GM19324 (cell line): ENCODE data around the gene APOBEC3G.
"Not testable (repeated sequence)": the region's sequence is repeated elsewhere in the genome, so short reads cannot be mapped to it uniquely, and the experiment has no call there.

Experiments used
- ATAC-seq: cut with Tn5 transposase; IDR thresholded peaks from one replicate; pipeline ENCODE4 v1.9.1; 2021; ENCODE audit warnings: mild to moderate bottlenecking, moderate library complexity; ENCODE audit not compliant: unreplicated experiment, low FRiP score

Gene APOBEC3G

GRCh38 chr22:39066442-39067276 is 10.4 kb upstream of the APOBEC3G start:
- ATAC-seq: not testable (repeated sequence)

DNA sequence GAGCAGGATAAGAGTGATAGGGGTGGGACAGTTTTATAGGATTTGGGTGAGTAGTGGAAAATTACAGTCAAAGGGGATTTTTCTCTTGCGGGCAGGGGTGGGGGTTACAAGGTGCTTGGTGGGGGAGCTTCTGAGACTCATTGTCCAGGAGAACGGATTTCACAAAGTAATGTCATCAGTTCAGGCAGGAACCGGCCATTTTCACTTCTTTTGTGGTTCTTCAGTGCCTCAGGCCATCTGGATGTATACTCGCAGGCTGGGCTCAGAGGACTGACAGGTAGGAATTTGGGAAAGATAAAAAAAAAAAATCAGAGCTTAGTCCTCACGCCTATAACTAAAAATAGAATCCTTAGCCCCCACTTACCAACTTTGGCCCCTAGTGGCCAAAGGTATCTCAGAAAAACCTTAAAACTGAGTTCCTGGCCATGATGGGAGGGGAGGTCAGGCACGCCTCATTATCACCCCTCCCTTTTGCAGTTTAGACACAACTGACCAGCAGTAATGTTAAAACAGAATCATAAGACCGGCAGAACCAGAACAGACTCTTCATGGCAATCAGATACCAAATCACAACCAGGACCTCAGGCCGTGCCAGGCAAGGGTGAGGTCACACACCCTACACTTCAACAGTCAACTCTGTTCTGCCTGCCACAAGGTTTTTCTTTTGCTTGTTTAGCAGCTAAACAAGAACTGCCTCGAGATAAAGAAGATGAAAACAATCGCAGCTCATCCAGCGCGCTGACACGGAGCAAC is 8.9 kb upstream of the APOBEC3G start:
- no peak for ATAC-seq

GRCh38 chr22:39070186-39070585 is 6.9 kb upstream of the APOBEC3G start:
- ATAC-seq: no peak

- not testable (repeated sequence) for ATAC-seq
These were observed 4.5 kb upstream of the APOBEC3G start for GRCh38 chr22:39072581-39072981.

DNA sequence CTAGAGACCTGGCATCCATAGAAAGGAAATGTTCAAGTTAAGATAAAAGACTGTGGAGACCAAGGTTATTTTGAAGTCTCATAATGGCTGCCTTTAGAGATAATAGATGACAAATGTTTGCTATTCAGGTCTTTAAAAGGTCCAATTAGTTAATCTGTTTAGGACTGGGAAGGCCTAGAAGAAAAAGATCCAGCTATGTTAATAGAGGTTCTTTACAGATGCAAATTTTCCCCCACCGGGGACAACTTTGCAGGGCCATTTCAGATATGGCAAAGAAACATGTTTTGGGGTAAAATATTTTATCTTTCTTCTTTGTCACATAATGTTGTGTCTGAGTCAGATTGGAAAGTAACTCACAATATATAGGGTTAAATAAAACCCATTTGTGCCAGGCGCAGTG is 3.1 kb upstream of the APOBEC3G start:
- no peak for ATAC-seq

DNA sequence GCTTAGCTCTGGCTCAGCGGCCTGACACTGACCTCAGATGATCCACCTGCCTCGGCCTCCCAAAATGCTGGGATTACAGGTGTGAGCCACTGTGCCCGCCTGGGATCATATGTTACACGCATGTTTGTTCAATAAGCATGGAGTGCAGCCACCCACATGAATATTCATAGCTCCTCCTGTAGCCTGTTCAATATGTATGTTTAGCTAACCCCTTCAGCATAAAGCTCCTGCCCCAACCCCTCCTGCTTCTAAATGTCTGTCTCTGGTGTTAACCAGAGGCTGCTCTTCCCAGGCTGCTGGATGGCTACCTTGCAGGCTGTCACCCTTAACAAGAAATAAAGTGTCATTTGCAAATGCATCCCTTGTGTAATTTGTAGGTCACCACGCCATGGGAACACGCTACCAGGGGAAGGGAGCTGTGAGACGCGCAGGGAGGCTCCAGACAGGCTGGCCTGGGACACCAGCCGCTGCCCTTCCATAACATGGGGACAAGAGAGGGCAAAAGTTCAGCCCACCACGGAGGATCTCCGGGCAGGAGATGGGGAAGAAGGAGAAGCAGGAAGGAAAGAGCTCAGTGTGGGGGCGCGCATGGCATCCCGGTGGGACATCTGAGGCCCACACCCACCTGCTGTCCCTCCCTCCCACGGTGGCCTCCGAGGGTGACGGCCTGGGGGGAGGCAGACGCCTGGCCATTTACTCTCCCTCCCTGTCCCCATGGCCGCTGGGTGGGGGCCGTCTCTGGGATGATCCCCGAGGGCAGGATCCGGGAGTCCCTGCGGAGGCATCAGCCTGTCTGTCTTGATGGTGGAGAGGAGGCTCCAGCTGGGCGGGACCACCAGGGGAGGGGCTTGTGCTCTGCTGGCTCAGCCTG is 685 bp upstream of the APOBEC3G start:
- not testable (repeated sequence) for ATAC-seq

DNA sequence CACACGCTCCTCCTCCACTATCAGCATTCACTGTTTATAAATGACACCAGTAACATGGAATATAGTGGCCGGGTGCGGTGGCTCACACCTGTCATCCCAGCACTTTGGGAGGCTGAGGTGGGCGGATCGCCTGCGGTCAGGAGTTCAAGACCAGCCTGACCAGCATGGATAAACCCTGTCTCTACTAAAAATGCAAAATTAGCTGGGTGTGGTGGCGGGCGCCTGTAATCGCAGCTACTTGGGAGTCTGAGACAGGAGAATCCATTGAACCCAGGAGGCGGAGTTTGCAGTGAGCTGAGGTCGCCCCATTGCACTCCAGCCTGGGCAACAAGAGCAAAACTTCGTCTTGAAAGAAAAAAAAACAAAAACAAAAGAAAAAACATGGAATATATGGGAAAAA is 837 bp downstream of the APOBEC3G start:
- ATAC-seq: not testable (repeated sequence)

- no peak for ATAC-seq
These were observed 1.3 kb downstream of the APOBEC3G start for GRCh38 chr22:39078329-39078728.

- ATAC-seq: not testable (repeated sequence)
These were observed 2.1 kb downstream of the APOBEC3G start for GRCh38 chr22:39079054-39079637.

- no peak for ATAC-seq
These were observed 3.1 kb downstream of the APOBEC3G start for GRCh38 chr22:39080052-39080762.

DNA sequence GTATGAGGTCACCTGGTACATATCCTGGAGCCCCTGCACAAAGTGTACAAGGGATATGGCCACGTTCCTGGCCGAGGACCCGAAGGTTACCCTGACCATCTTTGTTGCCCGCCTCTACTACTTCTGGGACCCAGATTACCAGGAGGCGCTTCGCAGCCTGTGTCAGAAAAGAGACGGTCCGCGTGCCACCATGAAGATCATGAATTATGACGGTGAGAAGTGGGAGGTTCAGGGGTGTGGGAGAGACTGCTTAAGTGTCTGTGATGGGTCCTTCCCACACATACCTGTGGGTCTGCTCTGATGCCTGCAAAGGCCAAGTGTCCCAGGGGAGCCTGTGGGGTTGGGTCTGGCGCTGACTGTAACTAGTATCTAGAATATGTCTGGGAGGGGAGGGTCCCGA is 3.9 kb downstream of the APOBEC3G start:
- ATAC-seq: no peak

DNA sequence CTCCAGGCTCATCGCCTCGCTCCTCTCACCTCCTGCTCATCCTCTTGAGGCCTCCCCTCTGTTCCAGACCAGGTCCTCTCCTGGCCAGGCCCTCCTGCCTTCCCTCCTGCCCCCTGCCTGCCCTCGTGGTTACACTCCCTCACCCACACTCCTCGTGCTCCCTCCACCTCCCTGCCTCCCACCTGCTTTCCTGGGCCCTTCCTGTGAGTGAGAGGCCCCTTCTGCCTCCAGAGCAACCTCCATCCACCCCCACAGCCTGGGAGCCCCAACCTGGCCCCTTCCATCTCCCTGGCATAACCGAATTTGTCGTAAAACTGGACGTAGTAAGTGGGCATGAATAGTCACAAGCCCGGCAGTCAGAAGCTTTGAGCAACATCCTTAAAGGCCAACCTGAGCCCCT is 4.5 kb downstream of the APOBEC3G start:
- ATAC-seq: no peak

GRCh38 chr22:39083212-39084165 is 6.4 kb downstream of the APOBEC3G start:
- no peak for ATAC-seq

- ATAC-seq: no peak
These were observed 7.6 kb downstream of the APOBEC3G start for GRCh38 chr22:39084666-39085065.

- ATAC-seq: no peak
These were observed 10.0 kb downstream of the APOBEC3G start for GRCh38 chr22:39087098-39087497.

DNA sequence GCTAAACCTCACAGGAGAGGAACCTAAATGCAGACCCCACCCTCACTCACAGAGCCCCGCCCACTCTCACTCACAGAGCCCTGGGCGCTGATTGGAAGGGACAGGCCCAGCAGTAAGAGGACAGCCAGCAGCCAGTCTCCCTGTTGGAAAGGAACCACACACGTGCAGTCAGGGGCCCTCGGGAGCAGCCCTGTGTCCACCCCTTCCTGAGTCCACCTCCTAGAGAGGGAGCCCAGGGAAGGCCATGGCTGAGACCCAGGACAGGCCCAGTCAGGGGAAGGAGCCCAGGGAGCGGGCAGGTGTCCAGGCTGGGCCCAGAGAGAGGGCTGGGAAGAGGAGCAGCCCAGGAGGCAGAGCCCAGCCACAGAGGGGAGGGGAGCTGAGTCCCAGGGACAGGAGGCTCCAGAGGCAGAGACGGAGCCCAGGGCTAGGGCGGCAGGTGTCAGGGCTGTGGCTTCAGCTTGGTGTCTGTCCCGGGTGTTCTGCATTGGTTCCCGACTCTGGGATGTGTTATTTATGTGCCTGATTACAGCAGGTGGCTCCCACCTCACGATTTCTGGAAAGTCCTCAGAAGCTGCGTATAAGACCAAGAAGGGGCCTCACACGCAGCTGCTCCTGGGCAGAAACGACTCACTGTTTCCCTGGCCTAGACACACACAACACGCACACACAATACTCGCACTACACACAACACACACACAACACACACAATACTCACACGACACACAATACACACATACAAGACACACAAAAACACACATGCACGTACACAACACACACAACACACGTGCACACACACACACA is 11.0 kb downstream of the APOBEC3G start:
- ATAC-seq: no peak

- no peak for ATAC-seq
These were observed 11.6 kb downstream of the APOBEC3G start for GRCh38 chr22:39088685-39089032.

DNA sequence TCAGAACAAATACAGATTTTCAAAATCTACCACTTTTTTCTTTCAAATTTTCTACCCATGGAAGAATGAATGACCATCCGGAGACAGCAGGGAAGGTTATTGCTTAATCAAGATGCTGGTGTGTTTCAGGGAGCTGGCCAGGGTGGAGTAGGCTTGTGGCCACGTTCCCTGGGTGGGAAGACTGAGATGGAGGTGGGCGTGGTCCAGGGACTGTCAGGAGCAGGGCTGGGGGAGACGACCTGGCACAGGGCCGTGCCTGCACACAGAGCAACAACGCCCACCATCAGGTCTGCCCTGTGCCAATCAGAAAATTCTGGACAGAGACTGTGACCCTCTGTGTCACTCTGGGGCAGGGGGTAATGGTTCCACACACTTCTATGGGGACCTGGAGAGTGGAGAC is 12.9 kb downstream of the APOBEC3G start:
- no peak for ATAC-seq
